ENCODE measurements around the gene QSOX1.

DNA sequence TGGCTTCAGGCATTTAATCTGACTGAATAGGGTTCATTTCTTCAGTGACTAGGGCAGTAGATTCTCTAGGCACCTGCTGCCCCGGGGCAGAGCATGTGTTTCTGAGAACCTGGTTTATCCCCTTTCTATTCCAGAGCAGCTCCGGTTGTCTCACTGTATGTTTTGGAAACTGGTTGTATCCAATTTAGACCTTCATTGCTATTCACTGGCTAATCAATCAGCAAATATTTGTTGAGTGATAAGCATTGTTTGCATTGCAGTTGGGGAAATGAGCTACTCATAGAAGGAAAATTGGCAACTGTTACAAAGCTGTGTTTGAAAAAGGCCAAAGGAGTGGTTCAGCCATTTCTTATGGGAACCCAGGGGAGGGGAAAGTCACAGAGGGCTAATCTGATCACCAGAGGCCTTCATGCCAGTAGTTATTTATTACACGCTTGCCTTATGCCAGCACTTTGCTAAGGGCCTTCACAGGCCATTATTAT is 2.9 kb downstream of the QSOX1 start:
- TF ChIP-seq, protein P1, sequence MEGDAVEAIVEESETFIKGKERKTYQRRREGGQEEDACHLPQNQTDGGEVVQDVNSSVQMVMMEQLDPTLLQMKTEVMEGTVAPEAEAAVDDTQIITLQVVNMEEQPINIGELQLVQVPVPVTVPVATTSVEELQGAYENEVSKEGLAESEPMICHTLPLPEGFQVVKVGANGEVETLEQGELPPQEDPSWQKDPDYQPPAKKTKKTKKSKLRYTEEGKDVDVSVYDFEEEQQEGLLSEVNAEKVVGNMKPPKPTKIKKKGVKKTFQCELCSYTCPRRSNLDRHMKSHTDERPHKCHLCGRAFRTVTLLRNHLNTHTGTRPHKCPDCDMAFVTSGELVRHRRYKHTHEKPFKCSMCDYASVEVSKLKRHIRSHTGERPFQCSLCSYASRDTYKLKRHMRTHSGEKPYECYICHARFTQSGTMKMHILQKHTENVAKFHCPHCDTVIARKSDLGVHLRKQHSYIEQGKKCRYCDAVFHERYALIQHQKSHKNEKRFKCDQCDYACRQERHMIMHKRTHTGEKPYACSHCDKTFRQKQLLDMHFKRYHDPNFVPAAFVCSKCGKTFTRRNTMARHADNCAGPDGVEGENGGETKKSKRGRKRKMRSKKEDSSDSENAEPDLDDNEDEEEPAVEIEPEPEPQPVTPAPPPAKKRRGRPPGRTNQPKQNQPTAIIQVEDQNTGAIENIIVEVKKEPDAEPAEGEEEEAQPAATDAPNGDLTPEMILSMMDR (conservative IDR thresholded peaks at IDR 0.05) = no peak
- TF ChIP-seq EZH2 (IDR thresholded peaks at IDR 0.05; ENCODE audit: low read depth) = no peak
